Kidney (tissue), 14 donors: ENCODE results near the gene UNC13A. TPM values are rescaled to one million over a fixed set of nuclear protein-coding genes. Genes with fewer than 3 reads are reported as not detected.

Source experiments
- DNase-seq, 5 donors: peaks; one replicate each; pipeline ENCODE4 v3.0.0-alpha.2; 2013 to 2020
- FAIRE-seq: peaks from 2 replicates; lab custom pipeline; 2012; peaks lifted over from hg19 to GRCh38; lab: Jason Lieb, UNC
- H3K27ac ChIP-seq, 2 donors: one replicate each; pipeline ENCODE4 v1.7.0; 2013; ENCODE audit warnings: low read depth in 2 of 2, low read length in 2 of 2, inconsistent platforms in 1 of 2
- H3K27me3 ChIP-seq: one replicate; pipeline ENCODE4 v1.7.1; 2013; ENCODE audit warnings: low read length, inconsistent platforms; ENCODE audit not compliant: control insufficient read depth, insufficient read depth
- H3K36me3 ChIP-seq, 3 donors: one replicate each; pipeline versions ENCODE4 v1.7.0 to v1.7.1; 2013; ENCODE audit warnings: low read length in 3 of 3, control low read depth in 1 of 3, inconsistent platforms in 1 of 3; ENCODE audit not compliant: insufficient read depth in 3 of 3, control insufficient read depth in 2 of 3
- H3K4me1 ChIP-seq, 3 donors: one replicate each; pipeline versions ENCODE4 v1.7.0 to v1.7.1; 2013; ENCODE audit warnings: low read length in 3 of 3, inconsistent platforms in 1 of 3, low read depth in 1 of 3; ENCODE audit not compliant: control insufficient read depth in 2 of 3, insufficient read depth in 2 of 3
- H3K4me3 ChIP-seq, 3 donors: one replicate each; pipeline versions ENCODE4 v1.7.0 to v1.8.1; 2013; ENCODE audit warnings: low read length in 3 of 3, control low read depth in 1 of 3, inconsistent platforms in 1 of 3
- H3K9ac ChIP-seq, 3 donors: one replicate each; pipeline versions ENCODE4 v1.7.0 to v1.7.1; 2013; ENCODE audit warnings: low read length in 3 of 3, control low read depth in 1 of 3, inconsistent platforms in 1 of 3
- H3K9me3 ChIP-seq, 3 donors: one replicate each; pipeline versions ENCODE4 v1.7.0 to v1.7.1; 2013; ENCODE audit warnings: low read length in 3 of 3, control low read depth in 1 of 3, inconsistent platforms in 1 of 3; ENCODE audit not compliant: control insufficient read depth in 2 of 3, insufficient read depth in 1 of 3
- intact Hi-C: fragments of 100-400 bp; cut with DNase I; formaldehyde crosslinking; loops from one replicate; pipeline ENCODE4 v1.11.1; 2022
- polyA plus RNA-seq: library from polyadenylated mRNA; stranded (reverse); fragments of 350-450 nt; fragmentation: Illumina TruSeq; extraction: RNeasy Lipid Tissue Mini Kit (QIAGEN cat#74804); gene quantifications from one replicate; pipeline ENCODE4 v1.2.3, GENCODE V29; 2014; ENCODE audit warnings: low read depth, low replicate concordance; ENCODE audit not compliant: insufficient read depth
- total RNA-seq: library from RNA; stranded (reverse); fragmentation: NEBNext Ultra II Directional; extraction: Animal tissue kit (Norgen Biotek cat#: 25700); gene quantifications from one replicate; pipeline ENCODE4 v1.2.1, GENCODE V29; 2021
- TF ChIP-seq, protein P1 (sequence below): IDR thresholded peaks from 3 replicates; pipeline ENCODE4 v1.5.1; 2012; ENCODE audit warnings: mild to moderate bottlenecking, moderate library complexity, borderline replicate concordance; ENCODE audit not compliant: insufficient read depth; ENCODE audit errors: extremely low read depth
- donor health status: control.
- donor health status: control.
- donor health status: control.
- donor health status: control.
- donor health status: control.
- donor health status: DM: yes; HTN: yes; CAD: no.
- donor health status: Normal renal cell carcinoma (clear cell type).

UNC13A gene
- total and polyA plus RNA-seq, 2 donors from 2014 or later = 0.06 to 2.2 TPM

DNA sequence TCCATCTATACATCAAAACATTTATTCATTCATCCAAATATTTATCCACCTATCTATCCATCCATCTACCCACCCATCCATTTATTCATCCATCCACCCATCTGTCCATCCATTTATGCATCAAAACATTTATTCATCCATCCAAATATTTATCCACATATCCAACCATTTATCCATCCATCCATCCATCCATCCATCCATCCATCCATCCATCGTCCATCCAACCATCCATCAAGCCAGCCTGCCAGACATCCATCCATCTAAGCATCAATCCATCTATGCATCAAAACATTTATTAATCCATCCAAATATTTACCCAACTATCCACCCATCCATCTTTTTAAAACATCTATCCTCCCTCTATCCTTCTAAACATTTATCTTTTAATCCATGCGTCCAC, 62.2 kb downstream of the UNC13A start:
- no peaks in the 10 kb centered on the region for H3K36me3 ChIP-seq
- no peak overlapping the region for H3K4me3 ChIP-seq
- H3K9ac ChIP-seq = no peak overlapping the region
- H3K4me1 ChIP-seq = no peaks in the 10 kb centered on the region
- H3K27ac ChIP-seq = no peak overlapping the region
- no peaks in the 10 kb centered on the region for H3K27me3 ChIP-seq
- intact Hi-C loops = no loop called here
- FAIRE-seq = no peak
- DNase-seq = peak in 1 of 5 donors; percentile 2
- H3K9me3 ChIP-seq = peaks cover 0 to 11% (median 0%) of the 10 kb centered on the region in 3 donors
- TF ChIP-seq, protein P1, sequence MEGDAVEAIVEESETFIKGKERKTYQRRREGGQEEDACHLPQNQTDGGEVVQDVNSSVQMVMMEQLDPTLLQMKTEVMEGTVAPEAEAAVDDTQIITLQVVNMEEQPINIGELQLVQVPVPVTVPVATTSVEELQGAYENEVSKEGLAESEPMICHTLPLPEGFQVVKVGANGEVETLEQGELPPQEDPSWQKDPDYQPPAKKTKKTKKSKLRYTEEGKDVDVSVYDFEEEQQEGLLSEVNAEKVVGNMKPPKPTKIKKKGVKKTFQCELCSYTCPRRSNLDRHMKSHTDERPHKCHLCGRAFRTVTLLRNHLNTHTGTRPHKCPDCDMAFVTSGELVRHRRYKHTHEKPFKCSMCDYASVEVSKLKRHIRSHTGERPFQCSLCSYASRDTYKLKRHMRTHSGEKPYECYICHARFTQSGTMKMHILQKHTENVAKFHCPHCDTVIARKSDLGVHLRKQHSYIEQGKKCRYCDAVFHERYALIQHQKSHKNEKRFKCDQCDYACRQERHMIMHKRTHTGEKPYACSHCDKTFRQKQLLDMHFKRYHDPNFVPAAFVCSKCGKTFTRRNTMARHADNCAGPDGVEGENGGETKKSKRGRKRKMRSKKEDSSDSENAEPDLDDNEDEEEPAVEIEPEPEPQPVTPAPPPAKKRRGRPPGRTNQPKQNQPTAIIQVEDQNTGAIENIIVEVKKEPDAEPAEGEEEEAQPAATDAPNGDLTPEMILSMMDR = no peak

DNA sequence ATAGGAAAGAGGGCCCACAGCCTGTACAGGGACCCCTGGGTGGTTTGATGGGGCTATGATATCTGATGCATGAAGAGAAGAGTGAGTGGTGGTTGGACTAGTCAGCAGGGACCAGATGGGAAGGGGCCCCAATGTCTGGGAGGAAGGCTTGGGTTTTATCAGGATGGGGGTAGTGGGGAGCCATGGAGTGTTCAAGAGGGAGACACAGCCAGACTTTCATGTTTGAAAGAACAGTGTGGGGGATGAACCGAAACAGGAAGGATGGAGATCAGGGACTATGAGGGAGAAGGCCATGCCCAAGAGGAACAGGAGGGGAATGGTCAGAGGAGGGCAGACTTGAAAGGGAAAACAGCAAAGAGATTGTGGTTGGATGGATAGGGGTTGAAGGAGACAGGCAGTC, 63.1 kb downstream of the UNC13A start:
- Histone ChIP-seq H3K4me1 (no peaks in the 10 kb centered on the region), H3K9ac (no peak overlapping the region), H3K27me3 (no peaks in the 10 kb centered on the region), H3K4me3 (no peak overlapping the region), H3K9me3 (peaks cover 0 to 11% (median 0%) of the 10 kb centered on the region in 3 donors), H3K36me3 (no peaks in the 10 kb centered on the region), H3K27ac (no peak overlapping the region)
- TF ChIP-seq, protein P1 = no peak
- intact Hi-C loops = no loop called here
- FAIRE-seq (no peak), DNase-seq (no peak)

DNA sequence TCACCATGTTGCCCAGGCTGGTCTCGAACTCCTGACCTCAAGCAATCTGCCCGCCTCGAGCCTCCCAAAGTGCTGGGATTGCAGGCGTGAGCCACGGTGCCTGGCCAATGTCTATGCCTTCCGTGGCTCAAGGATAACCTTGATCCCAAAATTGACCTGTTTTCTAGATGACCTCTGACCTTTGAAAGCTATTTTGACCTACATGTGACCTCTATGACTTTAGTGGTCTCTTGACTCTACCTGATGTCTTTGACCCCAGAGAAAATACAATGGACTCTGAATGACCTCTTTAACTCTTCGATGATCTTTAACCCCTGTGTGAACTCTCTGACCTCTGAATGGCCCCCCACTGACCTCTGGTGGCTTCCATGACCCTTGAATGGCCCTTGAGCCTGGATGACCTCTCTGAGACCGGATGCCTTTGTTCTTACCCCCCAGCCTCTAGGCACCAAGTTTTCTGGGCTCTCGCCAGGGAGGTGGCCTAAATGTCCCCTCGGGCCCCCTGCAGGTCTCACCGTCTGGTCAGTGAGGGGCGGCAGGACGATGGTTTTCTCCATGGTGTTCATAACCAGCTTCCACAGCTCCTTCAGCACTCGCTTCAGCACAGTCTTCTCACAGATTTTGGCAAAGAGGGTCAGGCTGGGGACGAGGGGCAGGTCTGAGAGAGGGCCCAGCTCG, 63.7 kb downstream of the UNC13A start:
- no peaks in the 10 kb centered on the region for H3K36me3 ChIP-seq
- peak in 1 of 5 donors; percentile 46 for DNase-seq
- no peak for FAIRE-seq
- intact Hi-C loops = no loop called here
- peaks cover 0 to 11% (median 0%) of the 10 kb centered on the region in 3 donors for H3K9me3 ChIP-seq
- H3K27me3 ChIP-seq = no peaks in the 10 kb centered on the region
- H3K9ac ChIP-seq = no peak overlapping the region
- no peak overlapping the region for H3K4me3 ChIP-seq
- H3K4me1 ChIP-seq = no peaks in the 10 kb centered on the region
- no peak overlapping the region for H3K27ac ChIP-seq
- TF ChIP-seq, protein P1 = no peak
